Measurements from ENCODE around the gene FRRS1L. TPM values are rescaled to one million over a fixed set of nuclear protein-coding genes. Genes with fewer than 3 reads are reported as not detected.

FRRS1L gene, protein sequence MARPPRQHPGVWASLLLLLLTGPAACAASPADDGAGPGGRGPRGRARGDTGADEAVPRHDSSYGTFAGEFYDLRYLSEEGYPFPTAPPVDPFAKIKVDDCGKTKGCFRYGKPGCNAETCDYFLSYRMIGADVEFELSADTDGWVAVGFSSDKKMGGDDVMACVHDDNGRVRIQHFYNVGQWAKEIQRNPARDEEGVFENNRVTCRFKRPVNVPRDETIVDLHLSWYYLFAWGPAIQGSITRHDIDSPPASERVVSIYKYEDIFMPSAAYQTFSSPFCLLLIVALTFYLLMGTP
- total RNA-seq = 1.5 TPM

DNA sequence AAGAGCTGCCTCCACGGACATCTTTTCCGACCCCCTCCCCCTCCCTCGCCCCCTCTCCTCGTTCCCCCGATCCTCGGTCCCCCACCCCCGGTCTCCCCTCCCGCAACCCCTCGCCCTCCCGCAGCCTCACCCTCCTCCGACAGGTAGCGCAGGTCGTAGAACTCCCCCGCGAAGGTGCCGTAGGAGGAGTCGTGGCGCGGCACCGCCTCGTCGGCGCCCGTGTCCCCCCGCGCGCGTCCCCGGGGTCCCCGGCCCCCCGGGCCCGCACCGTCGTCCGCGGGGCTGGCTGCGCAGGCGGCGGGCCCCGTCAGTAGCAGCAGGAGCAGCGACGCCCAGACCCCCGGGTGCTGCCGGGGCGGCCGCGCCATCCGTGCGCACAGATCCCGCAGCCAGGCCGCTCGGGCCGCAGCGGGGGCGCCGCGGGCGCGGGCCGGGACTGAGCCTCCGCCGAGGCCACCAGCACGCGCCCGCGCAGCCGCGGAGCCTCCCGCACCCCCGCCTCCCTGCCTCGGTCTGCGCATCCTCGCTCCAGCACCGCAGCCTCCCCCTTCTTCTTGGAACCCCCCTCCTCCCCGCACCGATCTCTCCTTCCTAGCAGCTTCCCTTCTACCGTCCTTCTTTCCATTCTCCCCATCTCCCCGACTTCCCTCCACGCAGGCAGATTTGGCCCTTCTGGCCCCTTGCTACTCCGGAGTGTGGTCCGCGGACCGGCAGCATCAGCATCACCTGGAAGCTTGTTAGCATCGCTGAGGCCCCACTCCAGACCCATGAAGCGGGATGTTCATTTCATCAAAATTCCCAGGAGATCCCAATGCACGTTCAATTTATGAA is at the start of gene FRRS1L:
TSS of gene FRRS1L (minus strand) at position 479 of the 831 bp plus-strand sequence. CDS start at position 368, 111 bp downstream.
- no peak for DNase-seq

- no peak for DNase-seq
Measured at GRCh38 chr9:109214414-109214813, 47.4 kb upstream of the FRRS1L start.

DNA sequence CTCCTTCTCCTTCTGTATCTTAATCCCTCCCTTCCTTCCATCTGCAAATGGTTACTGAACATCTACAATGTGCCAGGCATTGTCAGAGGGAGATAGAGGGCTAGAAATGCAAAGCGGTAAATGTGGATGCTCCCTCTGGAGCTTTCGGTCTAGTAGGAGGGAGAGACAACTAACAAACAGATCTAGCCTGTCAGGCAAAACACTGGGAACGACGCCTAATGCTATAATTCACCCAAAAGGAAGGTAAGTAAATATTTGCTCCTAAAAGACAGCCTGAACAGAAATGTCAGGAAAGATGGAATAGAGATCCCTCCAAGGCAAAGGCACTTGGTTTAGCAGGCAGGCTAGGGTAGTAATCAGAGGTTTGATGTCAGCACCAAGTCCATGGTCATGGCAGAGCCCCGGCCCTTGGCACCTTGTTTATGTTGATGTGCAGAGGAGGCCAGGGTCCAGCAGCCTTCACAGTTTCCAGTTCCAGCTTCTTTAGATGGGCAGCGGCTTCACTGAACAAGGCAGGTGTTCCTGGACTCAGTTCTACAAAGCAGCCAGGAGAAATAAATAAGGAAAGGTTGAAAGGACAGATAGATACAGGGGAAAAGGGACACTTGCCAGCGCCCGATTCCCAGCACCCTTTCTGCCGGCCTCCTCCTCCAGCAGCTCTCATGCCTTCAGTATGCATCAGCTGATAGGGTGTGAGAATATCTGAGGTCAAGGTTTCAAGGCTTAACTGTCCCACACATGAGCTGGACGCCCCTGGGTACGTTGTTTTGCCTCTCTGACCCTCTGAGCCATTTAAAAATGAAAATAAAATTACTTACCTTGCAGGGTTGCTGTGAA is 46.5 kb upstream of the FRRS1L start:
- DNase-seq = no peak

- DNase-seq = no peak
Measured at GRCh38 chr9:109212768-109213167, 45.7 kb upstream of the FRRS1L start.

- DNase-seq = no peak
Measured at GRCh38 chr9:109206670-109207069, 39.6 kb upstream of the FRRS1L start.

- DNase-seq = no peak
Measured at GRCh38 chr9:109205526-109205925, 38.5 kb upstream of the FRRS1L start.

DNA sequence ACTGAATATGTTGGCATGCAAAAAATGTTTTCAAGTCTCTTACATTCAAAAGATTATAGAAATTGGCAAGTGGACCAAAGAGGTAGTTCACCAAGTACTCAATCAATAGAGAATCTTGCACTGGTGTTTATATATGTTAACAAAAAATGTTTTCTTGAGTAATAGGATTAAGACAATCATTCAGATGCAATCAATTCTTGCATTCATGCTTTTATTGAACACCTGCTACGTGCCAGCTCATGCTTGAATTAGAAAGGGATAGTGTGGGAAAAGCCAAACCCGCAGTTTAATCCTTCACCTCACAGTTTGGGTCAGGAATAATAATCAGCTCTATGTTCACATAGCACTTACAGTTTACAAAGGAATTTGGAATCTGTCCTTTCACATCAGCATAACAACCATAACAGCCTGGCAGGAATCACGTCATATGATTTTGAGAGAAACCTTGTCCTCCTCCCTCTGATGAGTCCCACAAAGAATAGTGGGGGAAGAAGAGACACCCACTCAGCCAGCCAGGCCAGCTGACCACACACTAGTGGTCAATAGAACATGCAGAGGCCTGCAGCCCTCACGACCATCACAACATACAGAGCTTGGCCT is 36.8 kb upstream of the FRRS1L start:
- DNase-seq = no peak

DNA sequence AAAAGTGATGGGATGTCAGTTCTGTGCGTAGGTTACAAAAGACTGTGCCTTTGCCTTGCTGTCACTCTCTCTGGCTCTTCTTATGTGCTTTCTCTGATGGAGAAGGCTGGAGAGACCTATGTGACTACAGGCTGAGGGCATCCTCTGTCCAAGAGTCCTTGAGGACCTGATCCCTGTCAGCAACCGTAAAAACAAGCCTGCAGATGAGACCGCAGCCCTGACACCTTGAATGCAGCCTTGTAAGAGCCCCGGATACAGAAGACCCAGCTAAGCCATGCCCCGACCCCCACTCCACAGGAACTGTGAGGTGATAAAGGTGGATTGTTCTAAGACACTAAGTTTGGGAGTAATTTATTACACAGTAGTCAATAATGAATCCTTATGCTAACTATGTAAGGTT is 32.6 kb upstream of the FRRS1L start:
- DNase-seq = no peak

GRCh38 chr9:109198736-109199382 is 31.8 kb upstream of the FRRS1L start:
- DNase-seq = no peak

- no peak for DNase-seq
Measured at GRCh38 chr9:109193974-109194556, 27.0 kb upstream of the FRRS1L start.

GRCh38 chr9:109192732-109193361 is 25.8 kb upstream of the FRRS1L start:
- no peak for DNase-seq

DNA sequence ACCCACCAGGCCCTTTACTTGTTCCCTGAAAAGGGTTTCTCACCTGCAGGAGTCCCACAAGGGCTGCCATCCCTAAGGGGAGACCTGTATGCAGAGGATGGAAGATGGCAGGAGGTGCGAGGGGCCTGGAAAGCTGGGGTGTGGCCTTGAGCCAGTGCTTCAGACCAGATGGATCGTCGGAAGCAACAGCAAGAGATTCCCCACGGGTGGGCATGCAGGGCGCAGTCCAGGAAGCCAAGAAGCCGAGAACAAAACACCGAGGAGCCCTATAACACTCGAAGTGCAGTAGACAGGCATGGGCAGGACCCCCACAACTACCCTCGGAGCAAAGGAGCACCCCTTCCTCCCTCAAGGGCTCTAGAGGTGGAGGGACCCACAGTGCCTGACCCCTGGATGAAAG is 24.7 kb upstream of the FRRS1L start:
- no peak for DNase-seq

DNA sequence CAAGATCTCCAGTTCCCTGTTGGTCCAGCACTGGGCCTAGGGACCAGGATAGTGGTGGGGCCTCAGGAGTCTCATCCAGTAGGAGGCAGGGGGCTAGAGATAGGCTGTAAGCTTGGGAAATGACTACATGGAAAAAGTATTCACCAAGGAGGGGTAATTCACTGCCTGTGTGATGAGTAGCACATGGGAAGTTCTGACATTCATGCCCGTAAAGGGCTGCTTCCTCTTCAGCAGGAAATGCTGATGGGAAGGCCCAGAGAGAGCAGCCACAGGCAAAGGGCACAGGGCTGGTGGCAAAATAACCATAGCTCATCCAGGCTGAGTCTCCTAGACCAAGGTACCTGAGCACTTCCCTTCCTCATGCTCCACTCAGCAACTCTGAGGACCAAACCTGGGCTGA is 23.1 kb upstream of the FRRS1L start:
- DNase-seq = no peak

- no peak for DNase-seq
Measured at GRCh38 chr9:109186857-109187520, 19.9 kb upstream of the FRRS1L start.

- DNase-seq = no peak
Measured at GRCh38 chr9:109182940-109183798, 16.1 kb upstream of the FRRS1L start.

- no peak for DNase-seq
Measured at GRCh38 chr9:109182550-109182939, 15.5 kb upstream of the FRRS1L start.

DNA sequence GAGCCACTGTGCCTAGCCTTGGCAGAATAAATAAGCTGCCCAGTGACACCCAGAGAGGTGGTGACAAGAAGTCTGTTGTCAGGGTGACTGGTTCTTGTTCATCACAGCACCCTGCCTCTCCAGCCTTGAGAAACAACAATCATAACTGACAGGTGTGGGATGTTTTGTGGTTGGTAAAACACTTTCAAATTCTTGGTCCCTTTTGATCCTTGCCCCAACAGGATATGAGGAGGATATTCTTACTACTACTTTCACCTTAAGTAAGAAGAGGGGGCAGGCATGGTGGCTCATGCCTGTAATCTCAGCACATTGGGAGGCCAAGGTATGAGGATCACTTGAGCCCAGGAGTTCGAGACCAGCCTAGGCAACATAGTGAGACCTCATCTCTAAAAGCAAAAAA is 14.2 kb upstream of the FRRS1L start:
- no peak for DNase-seq

DNA sequence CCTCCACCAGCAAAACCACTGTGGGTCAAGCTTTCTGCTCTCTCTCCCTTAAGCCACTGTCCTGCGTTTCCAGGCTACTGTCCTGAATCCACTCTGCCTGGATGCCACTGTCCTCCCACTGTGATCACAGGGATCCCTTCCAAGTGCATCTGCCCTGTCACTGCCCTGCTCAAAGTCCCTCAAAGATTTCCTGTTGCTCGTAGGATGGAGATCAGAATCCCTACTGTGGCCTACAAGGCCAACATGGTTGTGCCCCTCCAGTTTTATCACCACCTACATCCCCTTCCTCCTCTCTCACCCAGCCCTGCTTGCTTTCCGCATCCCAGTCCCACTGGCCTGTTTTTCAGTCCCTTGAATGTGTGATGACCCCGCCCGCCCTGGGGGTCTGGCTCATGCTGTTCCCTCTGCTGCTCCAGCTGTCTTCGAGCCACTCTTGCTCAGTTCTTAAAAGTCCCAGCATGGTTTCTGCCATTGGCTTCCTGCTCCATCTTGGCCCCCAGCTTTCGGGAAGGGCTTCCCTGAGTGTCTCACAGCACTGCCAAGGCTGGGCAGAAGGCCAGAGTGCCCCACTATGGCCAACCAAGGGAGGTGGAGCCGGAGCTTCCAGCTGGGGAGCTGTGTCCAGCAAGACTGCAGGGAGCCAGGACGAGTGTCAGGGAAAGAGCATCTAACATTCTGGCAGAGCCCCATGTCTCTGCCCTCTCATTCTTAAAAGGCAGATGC is 12.9 kb upstream of the FRRS1L start:
- no peak for DNase-seq

GRCh38 chr9:109176963-109177362 is 9.9 kb upstream of the FRRS1L start:
- DNase-seq = no peak
